HepG2 (cell line): ENCODE measurements around the gene RARS2.

Source experiments
- BCL6 ChIP-seq: IDR thresholded peaks from 2 replicates; pipeline ENCODE4 v1.6.1; 2016; ENCODE audit warnings: missing genetic modification reagents, missing compliant biosample characterization
- CREB1 ChIP-seq, 2 experiments: fragments of 450-650 bp in 1 of 2; IDR thresholded peaks; 2 replicates each; pipeline ENCODE4 v1.6.1; 2016 to 2017; ENCODE audit warnings: control low read depth in 1 of 2, mild to moderate bottlenecking in 1 of 2, missing compliant biosample characterization in 1 of 2, missing genetic modification characterization in 1 of 2
- HNF4A ChIP-seq: sonication (generic); formaldehyde crosslinking; IDR thresholded peaks from 2 replicates; pipeline ENCODE4 v1.4.0; 2020; ENCODE audit warnings: missing genetic modification reagents
- JARID2 ChIP-seq: sonication (generic); formaldehyde crosslinking; IDR thresholded peaks from 2 replicates; pipeline ENCODE4 v1.8.1; 2023; ENCODE audit warnings: missing genetic modification reagents, inconsistent platforms; ENCODE audit not compliant: insufficient replicate concordance
- SP1 ChIP-seq, 2 experiments: fragments of 450-650 bp in 1 of 2; sonication (generic) in 1 of 2; formaldehyde crosslinking in 1 of 2; IDR thresholded peaks; 2 replicates each; pipeline versions ENCODE4 v1.4.0 to v1.6.1; 2016 to 2020; ENCODE audit warnings: missing genetic modification reagents in 1 of 2
- SRSF1 ChIP-seq: fragments of 200-400 bp; formaldehyde crosslinking; optimal IDR thresholded peaks from 2 replicates; pipeline ENCODE3; 2017; ENCODE audit warnings: mild to moderate bottlenecking, low read depth, low read length, moderate library complexity
- ZFX ChIP-seq: sonication (generic); formaldehyde crosslinking; IDR thresholded peaks from 2 replicates; pipeline ENCODE4 v1.4.0; 2020; ENCODE audit warnings: mild to moderate bottlenecking, low read depth, missing genetic modification reagents, moderate library complexity
- ZNF510 ChIP-seq: sonication (generic); formaldehyde crosslinking; IDR thresholded peaks from 2 replicates; pipeline ENCODE4 v1.4.0; 2020; ENCODE audit warnings: low read depth, mild to moderate bottlenecking, missing genetic modification reagents
- TF ChIP-seq, protein P1 (sequence below): IDR thresholded peaks from 2 replicates; pipeline ENCODE4 v1.6.1; 2012; ENCODE audit warnings: low read depth, low read length, improper control_type of control experiment
- TF ChIP-seq, protein P2 (sequence below): sonication (generic); formaldehyde crosslinking; IDR thresholded peaks from 2 replicates; pipeline ENCODE4 v1.5.0; 2020; ENCODE audit warnings: mild to moderate bottlenecking, missing genetic modification reagents, moderate library complexity
- TF ChIP-seq, protein P3 (sequence below): sonication (generic); formaldehyde crosslinking; IDR thresholded peaks from 2 replicates; pipeline ENCODE4 v1.8.1; 2023; ENCODE audit warnings: missing genetic modification reagents, inconsistent platforms, borderline replicate concordance

DNA sequence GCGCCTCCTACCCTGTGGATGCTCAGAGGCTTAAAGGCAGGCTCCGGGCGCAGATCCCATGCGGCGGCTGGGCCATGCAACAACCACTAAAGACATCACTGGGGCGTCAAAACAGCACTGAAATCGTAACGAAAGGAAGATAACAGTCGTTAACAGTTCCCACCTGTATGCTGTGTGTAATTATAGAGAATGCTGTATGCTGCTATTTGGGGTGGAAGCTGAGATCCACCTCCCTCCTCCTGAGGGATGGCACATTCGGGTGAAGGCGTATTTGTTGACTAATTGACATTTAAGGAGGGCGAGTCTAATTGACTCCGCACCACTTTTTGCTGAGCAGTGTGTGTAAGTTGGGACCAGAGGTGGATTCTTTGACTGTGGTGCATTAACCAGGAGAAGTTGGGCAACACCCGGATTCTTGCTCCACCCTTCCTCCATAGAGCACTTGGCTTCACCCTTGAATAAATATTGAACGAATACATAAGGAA lies 116.3 kb downstream of the RARS2 start:
- TF ChIP-seq ZNF510 (CRISPR knock-in tag) (no peak), SRSF1 (no peak), SP1 (IDR thresholded peaks at IDR 0.05) (no peak), SP1 (CRISPR knock-in tag; IDR thresholded peaks at IDR 0.05) (no peak), HNF4A (no peak), CREB1 (IDR thresholded peaks at IDR 0.05) (no peak), CREB1 (CRISPR knock-in tag; IDR thresholded peaks at IDR 0.05) (no peak), JARID2 (CRISPR knock-in tag) (no peak), BCL6 (CRISPR knock-in tag) (no peak), ZFX (CRISPR knock-in tag) (no peak)
- TF ChIP-seq, protein P1, sequence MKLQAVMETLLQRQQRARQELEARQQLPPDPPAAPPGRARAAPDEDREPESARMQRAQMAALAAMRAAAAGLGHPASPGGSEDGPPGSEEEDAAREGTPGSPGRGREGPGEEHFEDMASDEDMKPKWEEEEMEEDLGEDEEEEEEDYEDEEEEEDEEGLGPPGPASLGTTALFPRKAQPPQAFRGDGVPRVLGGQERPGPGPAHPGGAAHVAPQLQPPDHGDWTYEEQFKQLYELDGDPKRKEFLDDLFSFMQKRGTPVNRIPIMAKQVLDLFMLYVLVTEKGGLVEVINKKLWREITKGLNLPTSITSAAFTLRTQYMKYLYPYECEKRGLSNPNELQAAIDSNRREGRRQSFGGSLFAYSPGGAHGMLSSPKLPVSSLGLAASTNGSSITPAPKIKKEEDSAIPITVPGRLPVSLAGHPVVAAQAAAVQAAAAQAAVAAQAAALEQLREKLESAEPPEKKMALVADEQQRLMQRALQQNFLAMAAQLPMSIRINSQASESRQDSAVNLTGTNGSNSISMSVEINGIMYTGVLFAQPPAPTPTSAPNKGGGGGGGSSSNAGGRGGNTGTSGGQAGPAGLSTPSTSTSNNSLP: no peak
- TF ChIP-seq, protein P2, sequence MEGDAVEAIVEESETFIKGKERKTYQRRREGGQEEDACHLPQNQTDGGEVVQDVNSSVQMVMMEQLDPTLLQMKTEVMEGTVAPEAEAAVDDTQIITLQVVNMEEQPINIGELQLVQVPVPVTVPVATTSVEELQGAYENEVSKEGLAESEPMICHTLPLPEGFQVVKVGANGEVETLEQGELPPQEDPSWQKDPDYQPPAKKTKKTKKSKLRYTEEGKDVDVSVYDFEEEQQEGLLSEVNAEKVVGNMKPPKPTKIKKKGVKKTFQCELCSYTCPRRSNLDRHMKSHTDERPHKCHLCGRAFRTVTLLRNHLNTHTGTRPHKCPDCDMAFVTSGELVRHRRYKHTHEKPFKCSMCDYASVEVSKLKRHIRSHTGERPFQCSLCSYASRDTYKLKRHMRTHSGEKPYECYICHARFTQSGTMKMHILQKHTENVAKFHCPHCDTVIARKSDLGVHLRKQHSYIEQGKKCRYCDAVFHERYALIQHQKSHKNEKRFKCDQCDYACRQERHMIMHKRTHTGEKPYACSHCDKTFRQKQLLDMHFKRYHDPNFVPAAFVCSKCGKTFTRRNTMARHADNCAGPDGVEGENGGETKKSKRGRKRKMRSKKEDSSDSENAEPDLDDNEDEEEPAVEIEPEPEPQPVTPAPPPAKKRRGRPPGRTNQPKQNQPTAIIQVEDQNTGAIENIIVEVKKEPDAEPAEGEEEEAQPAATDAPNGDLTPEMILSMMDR (CRISPR knock-in tag): no peak
- TF ChIP-seq, protein P3, sequence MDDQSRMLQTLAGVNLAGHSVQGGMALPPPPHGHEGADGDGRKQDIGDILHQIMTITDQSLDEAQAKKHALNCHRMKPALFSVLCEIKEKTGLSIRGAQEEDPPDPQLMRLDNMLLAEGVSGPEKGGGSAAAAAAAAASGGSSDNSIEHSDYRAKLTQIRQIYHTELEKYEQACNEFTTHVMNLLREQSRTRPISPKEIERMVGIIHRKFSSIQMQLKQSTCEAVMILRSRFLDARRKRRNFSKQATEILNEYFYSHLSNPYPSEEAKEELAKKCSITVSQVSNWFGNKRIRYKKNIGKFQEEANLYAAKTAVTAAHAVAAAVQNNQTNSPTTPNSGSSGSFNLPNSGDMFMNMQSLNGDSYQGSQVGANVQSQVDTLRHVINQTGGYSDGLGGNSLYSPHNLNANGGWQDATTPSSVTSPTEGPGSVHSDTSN (CRISPR knock-in tag): no peak
